ENCODE measurements around the gene KCNJ16.

Gene KCNJ16

DNA sequence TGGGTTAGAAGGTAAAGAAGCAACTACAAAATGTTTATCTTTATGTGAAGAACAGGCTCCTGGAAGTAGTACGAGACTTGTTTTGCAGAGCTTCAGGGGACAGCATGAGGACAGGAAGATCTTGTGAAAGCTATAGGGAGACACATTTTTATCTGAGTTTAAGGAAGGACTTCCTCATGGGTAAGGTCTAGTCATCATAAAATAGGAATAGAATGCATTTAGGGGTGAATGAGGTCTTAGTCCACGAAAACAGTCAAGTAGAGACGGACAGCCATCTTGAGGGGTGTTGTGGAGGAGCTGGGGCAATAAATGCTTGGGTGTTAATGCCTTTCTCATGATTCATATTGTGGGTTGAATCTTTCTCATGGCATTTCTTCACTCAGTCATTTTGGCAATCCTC is 24.3 kb downstream of the KCNJ16 start:
- DNase-seq = no peak

- no peak for DNase-seq
Observed at GRCh38 chr17:70099884-70100283, 24.9 kb downstream of the KCNJ16 start.

- DNase-seq = peak; percentile 23
Observed at GRCh38 chr17:70100983-70101382, 26.0 kb downstream of the KCNJ16 start.

GRCh38 chr17:70102531-70102930 is 27.5 kb downstream of the KCNJ16 start:
- DNase-seq = no peak

- no peak for DNase-seq
Observed at GRCh38 chr17:70104791-70105523, 29.9 kb downstream of the KCNJ16 start.

GRCh38 chr17:70105641-70106040 is 30.6 kb downstream of the KCNJ16 start:
- no peak for DNase-seq

- no peak for DNase-seq
Observed at GRCh38 chr17:70106551-70106950, 31.5 kb downstream of the KCNJ16 start.

- no peak for DNase-seq
Observed at GRCh38 chr17:70107441-70107840, 32.4 kb downstream of the KCNJ16 start.

DNA sequence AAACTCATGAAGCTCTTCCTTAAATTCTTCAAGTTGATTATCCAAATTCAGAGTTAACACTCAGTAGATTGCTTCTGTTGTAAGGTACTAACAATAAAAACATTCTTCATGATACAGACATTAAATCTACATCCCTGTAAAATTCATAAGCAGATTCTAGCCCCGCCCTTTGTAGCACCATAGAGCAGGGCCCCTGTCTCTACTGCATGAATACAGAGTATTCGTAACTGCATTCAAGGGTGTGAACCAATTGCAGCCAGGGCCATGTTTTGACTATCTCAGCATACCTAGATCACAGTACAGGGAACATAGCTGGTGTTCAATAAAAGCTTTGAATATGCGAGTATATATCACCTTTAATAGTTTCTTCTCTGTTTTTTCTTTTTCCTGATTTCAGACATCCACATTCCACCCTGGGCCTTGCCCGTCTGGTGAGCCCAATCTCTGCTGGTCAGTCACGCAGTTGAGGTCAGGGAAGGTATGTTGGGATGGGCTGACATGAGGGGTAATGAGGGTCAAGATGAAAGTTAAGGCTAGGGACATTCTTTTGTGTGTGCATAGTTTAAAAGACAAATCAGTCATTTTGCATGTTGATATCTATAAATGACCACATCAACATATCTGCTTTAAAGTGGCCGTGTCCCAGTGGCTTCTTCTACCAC is 33.0 kb downstream of the KCNJ16 start:
- no peak for DNase-seq

DNA sequence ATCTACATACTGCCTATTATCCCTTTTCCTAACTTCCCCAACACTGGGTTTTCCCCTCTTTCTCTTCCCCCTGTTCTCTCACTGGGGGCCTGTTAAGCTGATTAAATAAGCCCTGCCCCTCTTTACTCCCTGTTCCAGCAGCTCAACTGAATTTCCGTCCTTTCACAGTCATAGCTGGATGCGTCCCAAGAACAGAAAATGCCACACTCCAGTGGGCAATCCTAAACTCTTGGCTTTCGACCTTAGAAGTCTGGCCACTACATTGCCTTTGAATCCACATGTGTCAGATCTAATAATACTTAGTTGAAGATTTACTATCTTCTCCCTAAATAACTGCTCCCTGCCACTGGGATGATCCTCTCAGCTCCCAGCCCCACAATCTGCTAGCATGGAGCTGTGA is 34.5 kb downstream of the KCNJ16 start:
- DNase-seq = no peak

DNA sequence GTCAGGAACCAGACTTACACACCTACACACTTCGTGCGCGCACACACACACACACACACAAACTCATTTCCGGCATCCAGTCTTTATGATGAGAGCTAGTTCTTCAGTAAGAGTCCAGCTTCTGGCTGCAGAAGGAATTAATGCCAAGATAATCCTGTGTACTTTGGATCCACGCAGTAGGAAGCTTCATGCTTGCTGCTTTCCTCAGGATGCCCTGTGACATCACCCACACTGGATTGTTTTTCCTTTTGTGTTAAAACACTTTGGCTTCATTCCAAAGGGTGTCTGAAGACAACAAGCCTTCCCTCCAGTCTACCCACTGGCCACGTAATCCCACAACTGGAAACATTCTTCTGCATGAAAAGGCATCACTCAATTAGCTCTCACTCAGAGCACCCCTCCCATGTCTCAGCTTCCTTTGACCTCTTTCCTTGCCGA is 35.4 kb downstream of the KCNJ16 start:
- DNase-seq = no peak

- DNase-seq = no peak
Observed at GRCh38 chr17:70111201-70111600, 36.2 kb downstream of the KCNJ16 start.

- no peak for DNase-seq
Observed at GRCh38 chr17:70114405-70114804, 39.4 kb downstream of the KCNJ16 start.

DNA sequence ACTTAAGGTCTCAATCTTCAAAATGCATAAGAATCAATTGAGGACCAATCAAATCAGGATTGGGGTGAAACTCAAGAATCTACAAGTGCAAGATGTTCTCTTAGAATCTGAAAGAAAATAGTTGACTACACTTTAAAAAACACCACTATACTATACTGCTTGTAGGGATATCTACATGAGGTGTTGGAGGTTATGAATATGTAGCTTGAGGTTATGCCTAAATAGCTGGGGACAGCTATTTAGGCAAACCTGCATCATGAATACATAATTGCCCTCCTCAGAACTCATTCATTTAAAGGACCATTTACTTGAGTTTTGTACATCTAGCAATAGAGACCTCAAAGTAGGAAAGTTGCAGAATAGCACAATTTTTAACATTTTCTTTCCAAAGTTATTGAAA is 40.1 kb downstream of the KCNJ16 start:
- DNase-seq = no peak

GRCh38 chr17:70116919-70117318 is 41.9 kb downstream of the KCNJ16 start:
- DNase-seq = no peak

DNA sequence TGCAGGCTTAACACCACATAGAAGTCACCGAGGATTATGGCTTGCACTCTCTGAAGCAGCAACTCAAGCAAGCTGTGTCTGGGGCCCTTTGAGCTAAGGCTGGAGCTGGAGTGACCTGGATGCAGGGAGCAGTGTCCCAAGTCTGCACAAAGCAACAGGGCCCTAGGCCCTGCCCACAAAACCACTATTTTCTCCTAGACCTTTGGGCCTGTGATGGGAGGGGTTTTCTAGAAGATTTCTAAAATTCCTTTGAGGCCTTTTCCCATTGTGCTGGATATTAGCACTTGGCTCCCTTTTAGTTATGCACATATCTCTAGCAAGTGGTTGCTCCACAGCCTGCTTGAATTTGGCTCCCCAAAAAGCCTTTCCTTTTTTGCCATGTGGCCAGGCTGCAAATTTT is 44.5 kb downstream of the KCNJ16 start:
- no peak for DNase-seq

- no peak for DNase-seq
Observed at GRCh38 chr17:70119983-70120382, 45.0 kb downstream of the KCNJ16 start.

DNA sequence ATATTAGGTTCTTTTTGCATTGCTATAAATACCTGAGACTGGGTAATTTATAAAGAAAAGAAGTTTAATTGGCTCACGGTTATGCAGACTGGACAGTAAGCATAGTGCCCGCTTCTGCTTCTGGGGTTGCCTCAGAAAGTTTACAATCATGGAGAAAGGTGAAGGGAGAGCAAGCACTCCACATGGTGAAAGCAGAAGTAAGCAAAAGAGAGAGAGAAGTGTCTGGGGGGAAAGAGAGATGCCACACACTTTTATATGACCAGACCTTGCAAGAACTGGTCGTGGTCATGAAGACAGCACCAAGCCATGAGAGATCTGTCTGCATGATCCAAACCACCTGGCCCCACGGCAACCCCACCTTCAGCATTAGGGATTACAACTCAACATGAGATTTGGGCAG is 45.4 kb downstream of the KCNJ16 start:
- DNase-seq = no peak

GRCh38 chr17:70121126-70121525 is 46.1 kb downstream of the KCNJ16 start:
- DNase-seq = no peak

GRCh38 chr17:70123193-70123592 is 48.2 kb downstream of the KCNJ16 start:
- DNase-seq = no peak

- DNase-seq = no peak
Observed at GRCh38 chr17:70124723-70125122, 49.7 kb downstream of the KCNJ16 start.

- DNase-seq = no peak
Observed at GRCh38 chr17:70127221-70127873, 52.3 kb downstream of the KCNJ16 start.

GRCh38 chr17:70128727-70129238 is 53.8 kb downstream of the KCNJ16 start:
- no peak for DNase-seq

DNA sequence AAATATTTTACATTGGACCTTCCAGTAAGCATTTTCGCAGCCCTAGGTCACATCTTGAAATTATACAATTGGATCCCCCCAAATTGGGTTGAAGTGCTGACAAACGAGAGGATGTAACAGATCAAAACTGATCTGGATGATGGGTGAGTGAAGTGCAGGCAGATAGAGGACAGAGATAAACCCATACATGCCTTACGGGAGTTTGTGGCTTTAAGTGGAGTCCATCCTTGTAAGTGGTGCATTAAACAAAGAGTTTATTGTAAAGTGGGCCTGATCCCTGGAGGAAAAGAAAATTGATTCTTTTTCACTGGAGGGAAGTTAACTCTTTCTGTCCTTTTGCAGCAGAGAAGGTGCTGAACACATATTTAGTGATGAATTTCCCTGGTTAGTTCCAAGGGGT is 55.3 kb downstream of the KCNJ16 start:
- DNase-seq = no peak
